Upper lobe of right lung (tissue), 1 donor: ENCODE results near the gene GPR39. TPM values are rescaled to one million over a fixed set of nuclear protein-coding genes. Genes with fewer than 3 reads are reported as not detected.

Experiments used
- ATAC-seq: fragments of 200-7000 bp; cut with Tn5 transposase; one replicate; pipeline ENCODE4 v1.9.1; 2020; ENCODE audit warnings: mild to moderate bottlenecking, moderate library complexity
- DNase-seq: peaks from one replicate; pipeline ENCODE4 v3.0.0-alpha.2; 2020
- H3K27ac ChIP-seq: fragments of 200-600 bp; one replicate; pipeline ENCODE4 v1.8.0; 2022
- H3K27me3 ChIP-seq: fragments of 200-600 bp; one replicate; pipeline ENCODE4 v1.8.0; 2022; ENCODE audit warnings: mild to moderate bottlenecking
- H3K36me3 ChIP-seq: fragments of 200-600 bp; one replicate; pipeline ENCODE4 v1.8.0; 2022
- H3K4me1 ChIP-seq: fragments of 200-600 bp; one replicate; pipeline ENCODE4 v1.8.0; 2022
- H3K4me3 ChIP-seq: fragments of 200-600 bp; one replicate; pipeline ENCODE4 v1.8.0; 2022; ENCODE audit warnings: mild to moderate bottlenecking
- H3K9me3 ChIP-seq: fragments of 200-600 bp; one replicate; pipeline ENCODE4 v1.8.0; 2022
- CTCF ChIP-seq: fragments of 200-600 bp; IDR thresholded peaks from one replicate; pipeline ENCODE4 v1.8.0; 2022; ENCODE audit warnings: antibody characterized with exemption
- intact Hi-C: fragments of 100-400 bp; cut with DNase I; formaldehyde crosslinking; loops from one replicate; pipeline ENCODE4 v1.11.0; 2022
- total RNA-seq: library from RNA; stranded (reverse); fragmentation: NEBNext Ultra II Directional; extraction: Animal tissue kit (Norgen Biotek cat#: 25700); gene quantifications from one replicate; pipeline ENCODE4 v1.2.1, GENCODE V29; 2021
- donor health status: DM: no; HTN: yes; CAD: no; lungs with severe emphysema.

The GPR39 gene
- total RNA-seq, 1 donor from 2014 or later = 13.4 TPM

DNA sequence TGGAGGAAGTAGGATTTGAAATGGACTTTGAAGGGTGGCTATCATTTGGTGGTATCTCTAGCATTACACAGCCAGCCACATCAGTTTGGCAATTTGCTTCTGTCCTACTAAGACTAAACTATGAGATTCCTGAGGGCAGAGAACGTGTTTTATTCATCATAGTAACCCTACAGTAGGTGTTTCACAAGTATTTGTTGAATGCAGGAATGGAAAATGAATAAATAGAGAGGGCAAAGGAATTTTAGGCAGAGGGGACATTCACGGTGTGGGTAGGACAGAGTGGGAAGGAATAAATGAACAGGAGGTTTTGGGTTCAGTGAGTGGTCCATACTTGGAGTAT, 15.7 kb upstream of the GPR39 start:
- Histone ChIP-seq H3K27me3 (no peaks in the 10 kb centered on the region), H3K36me3 (no peaks in the 10 kb centered on the region), H3K4me1 (no peaks in the 10 kb centered on the region), H3K4me3 (no peak overlapping the region), H3K27ac (no peak overlapping the region), H3K9me3 (no peaks in the 10 kb centered on the region)
- no peak for TF ChIP-seq CTCF
- intact Hi-C loops = no loop called here
- no peak for DNase-seq
- no peak for ATAC-seq

DNA sequence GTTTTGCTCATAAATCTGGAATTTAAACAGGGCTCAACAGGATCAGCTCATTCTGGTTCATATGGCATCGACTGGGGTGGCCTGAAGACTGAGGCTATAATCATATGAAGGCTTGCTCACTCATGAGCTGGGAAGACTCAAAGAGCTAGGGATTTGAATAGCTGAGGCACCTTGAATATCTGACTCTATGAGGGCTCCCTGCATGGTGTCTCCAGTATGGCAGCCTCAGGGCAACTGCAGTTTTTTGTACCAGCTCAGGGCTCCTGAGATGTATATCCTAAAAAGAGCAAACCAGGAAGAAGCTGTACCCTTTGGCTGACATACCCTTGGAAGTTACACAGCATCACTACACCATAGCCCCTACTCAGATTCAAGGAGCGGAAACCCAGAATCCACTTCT, 15.3 kb upstream of the GPR39 start:
- intact Hi-C loops = no loop called here
- no peak overlapping the region for H3K27ac ChIP-seq
- H3K27me3 ChIP-seq = no peaks in the 10 kb centered on the region
- no peaks in the 10 kb centered on the region for H3K4me1 ChIP-seq
- ATAC-seq (no peak), DNase-seq (no peak)
- no peak overlapping the region for H3K4me3 ChIP-seq
- TF ChIP-seq CTCF = no peak
- no peaks in the 10 kb centered on the region for H3K36me3 ChIP-seq
- no peaks in the 10 kb centered on the region for H3K9me3 ChIP-seq

DNA sequence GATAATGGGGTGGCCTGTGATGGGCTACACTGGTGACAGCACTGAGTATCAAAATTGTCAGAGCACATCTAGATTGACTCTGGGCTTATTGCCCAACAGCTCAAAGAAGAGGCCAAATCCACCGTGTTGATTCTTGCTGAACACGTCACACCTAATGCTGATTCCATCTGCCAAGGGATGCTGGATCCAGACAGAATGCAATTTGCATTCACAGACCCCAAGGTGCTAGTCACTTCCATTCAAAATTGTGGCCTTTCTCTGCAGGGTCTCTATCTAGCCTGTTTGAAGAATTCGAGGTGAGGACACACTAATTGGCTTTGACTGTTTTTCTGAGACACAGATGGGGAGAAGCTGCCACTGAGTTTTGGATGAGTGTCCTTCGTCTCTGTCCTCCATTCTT, 13.5 kb upstream of the GPR39 start:
- H3K27ac ChIP-seq = no peak overlapping the region
- ATAC-seq (no peak), DNase-seq (no peak)
- no peak overlapping the region for H3K4me3 ChIP-seq
- H3K9me3 ChIP-seq = no peaks in the 10 kb centered on the region
- no peaks in the 10 kb centered on the region for H3K27me3 ChIP-seq
- no peak for TF ChIP-seq CTCF
- H3K4me1 ChIP-seq = no peaks in the 10 kb centered on the region
- intact Hi-C loops = no loop called here
- no peaks in the 10 kb centered on the region for H3K36me3 ChIP-seq

DNA sequence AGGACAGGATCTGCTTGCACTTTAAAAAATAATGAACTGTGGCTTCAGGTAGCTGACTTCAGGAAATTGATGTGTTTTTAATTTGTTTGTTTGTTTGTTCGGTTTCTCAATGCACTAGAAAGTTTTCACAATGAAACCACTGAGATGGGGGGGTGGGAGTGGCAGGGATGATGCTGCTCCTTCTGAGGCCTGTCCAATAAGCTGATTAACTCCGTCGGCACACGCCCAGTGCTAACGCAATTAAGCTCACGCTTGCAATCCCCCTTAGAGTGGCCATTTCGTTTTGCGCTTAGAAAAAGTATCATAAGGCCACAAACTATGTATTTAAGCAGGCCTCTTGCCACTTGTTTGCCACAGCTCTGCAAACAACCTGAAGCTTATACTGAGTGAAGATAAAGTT, 12.5 kb upstream of the GPR39 start:
- Histone ChIP-seq H3K36me3 (no peaks in the 10 kb centered on the region), H3K27me3 (no peaks in the 10 kb centered on the region), H3K4me1 (no peaks in the 10 kb centered on the region), H3K9me3 (no peaks in the 10 kb centered on the region), H3K4me3 (no peak overlapping the region), H3K27ac (no peak overlapping the region)
- ATAC-seq = no peak
- DNase-seq = no peak
- TF ChIP-seq CTCF = no peak
- intact Hi-C loops = no loop called here

DNA sequence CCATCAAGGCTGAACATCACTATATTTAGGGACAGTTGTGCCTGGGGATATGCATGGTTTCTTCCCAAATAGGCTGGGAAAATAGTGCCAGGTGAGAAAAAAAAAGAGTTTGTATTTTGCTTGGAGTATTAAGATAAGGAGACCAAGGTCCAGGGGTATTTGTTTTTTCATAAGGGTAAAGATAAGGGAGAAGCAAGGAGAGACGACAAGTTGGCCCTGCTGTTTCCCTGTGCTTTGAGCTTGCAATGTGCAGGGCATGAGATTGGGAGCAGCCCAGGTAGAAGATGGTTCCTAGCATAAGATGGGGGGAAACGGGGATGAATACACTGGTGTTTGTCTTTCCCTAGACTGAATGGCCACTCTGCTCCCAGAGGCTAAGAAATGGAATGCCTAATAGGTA, 8.8 kb upstream of the GPR39 start:
- Histone ChIP-seq H3K4me3 (no peak overlapping the region), H3K27ac (no peak overlapping the region), H3K36me3 (no peaks in the 10 kb centered on the region), H3K4me1 (no peaks in the 10 kb centered on the region), H3K27me3 (no peaks in the 10 kb centered on the region), H3K9me3 (no peaks in the 10 kb centered on the region)
- intact Hi-C loops = no loop called here
- DNase-seq (no peak), ATAC-seq (no peak)
- TF ChIP-seq CTCF = no peak

- ATAC-seq (no peak), DNase-seq (no peak)
- H3K27ac ChIP-seq = no peak overlapping the region
- no peak overlapping the region for H3K4me3 ChIP-seq
- no peaks in the 10 kb centered on the region for H3K36me3 ChIP-seq
- intact Hi-C loops = no loop called here
- no peaks in the 10 kb centered on the region for H3K27me3 ChIP-seq
- no peak for TF ChIP-seq CTCF
- no peaks in the 10 kb centered on the region for H3K9me3 ChIP-seq
- H3K4me1 ChIP-seq = peaks cover 8% of the 10 kb centered on the region
These were observed 4.6 kb upstream of the GPR39 start for GRCh38 chr2:132412021-132412420.
